Loucy (cell line): ENCODE data around the gene FOXP1.

Experiments
- H2AFZ ChIP-seq: fragments of 200-600 bp; sonication (generic); 2 replicates; pipeline ENCODE4 v1.6.0; 2016; ENCODE audit warnings: antibody characterized with exemption, mild to moderate bottlenecking, low read length, moderate library complexity
- H3F3A ChIP-seq: fragments of 200-600 bp; 2 replicates; pipeline ENCODE4 v1.6.0; 2016; ENCODE audit warnings: antibody characterized with exemption, low read depth, mild to moderate bottlenecking
- H3K27me3 ChIP-seq: fragments of 200-600 bp; sonication (generic); 2 replicates; pipeline ENCODE4 v1.6.1; 2014; ENCODE audit warnings: low read length, mild to moderate bottlenecking; ENCODE audit not compliant: insufficient read depth, poor library complexity, severe bottlenecking
- H3K36me3 ChIP-seq: fragments of 200-600 bp; sonication (generic); 2 replicates; pipeline ENCODE4 v1.6.1; 2016; ENCODE audit warnings: low read length; ENCODE audit not compliant: insufficient read depth
- H3K4me1 ChIP-seq: fragments of 200-600 bp; sonication (generic); 2 replicates; pipeline ENCODE4 v1.5.1; 2014; ENCODE audit warnings: low read length, mild to moderate bottlenecking; ENCODE audit not compliant: insufficient read depth, poor library complexity, severe bottlenecking
- H3K4me2 ChIP-seq: fragments of 200-600 bp; sonication (generic); 2 replicates; pipeline ENCODE4 v1.6.0; 2014; ENCODE audit warnings: antibody characterized with exemption, low read length, low read depth, mild to moderate bottlenecking; ENCODE audit not compliant: poor library complexity, severe bottlenecking
- H3K4me3 ChIP-seq: fragments of 200-600 bp; sonication (generic); 2 replicates; pipeline ENCODE4 v1.5.1; 2014; ENCODE audit warnings: low read length, mild to moderate bottlenecking, mixed read lengths; ENCODE audit not compliant: poor library complexity, severe bottlenecking
- H3K79me2 ChIP-seq: fragments of 200-600 bp; sonication (generic); 2 replicates; pipeline ENCODE4 v1.6.1; 2014; ENCODE audit warnings: low read length; ENCODE audit not compliant: insufficient read depth
- H3K9ac ChIP-seq: fragments of 200-600 bp; sonication (generic); 2 replicates; pipeline ENCODE4 v1.6.0; 2014; ENCODE audit warnings: mild to moderate bottlenecking, low read depth, low read length, moderate library complexity; ENCODE audit not compliant: poor library complexity, severe bottlenecking
- H3K9me2 ChIP-seq: fragments of 200-600 bp; sonication (generic); replicated peaks from 2 replicates; pipeline ENCODE4 v1.6.1; 2016; ENCODE audit warnings: low read depth, low read length, mixed read lengths
- H3K9me3 ChIP-seq: fragments of 200-600 bp; sonication (generic); 2 replicates; pipeline ENCODE4 v1.6.1; 2014; ENCODE audit warnings: mild to moderate bottlenecking, antibody characterized with exemption, low read length, low read depth; ENCODE audit not compliant: insufficient read depth
- H4K20me1 ChIP-seq: fragments of 200-600 bp; sonication (generic); 2 replicates; pipeline ENCODE4 v1.6.0; 2014; ENCODE audit warnings: antibody characterized with exemption, low read length, mild to moderate bottlenecking; ENCODE audit not compliant: insufficient read depth, poor library complexity, severe bottlenecking
- EZH2phosphoT487 ChIP-seq: fragments of 200-600 bp; IDR thresholded peaks from 2 replicates; pipeline ENCODE4 v1.6.1; 2018; ENCODE audit warnings: antibody characterized with exemption, mild to moderate bottlenecking, moderate library complexity, borderline replicate concordance
- TF ChIP-seq, protein P1 (sequence below): fragments of 200-600 bp; sonication (generic); conservative IDR thresholded peaks from 2 replicates; pipeline ENCODE4 v1.5.1; 2014; ENCODE audit warnings: mild to moderate bottlenecking, antibody characterized with exemption, low read length

FOXP1 gene

GRCh38 chr3:71490692-71491091 is 92.8 kb downstream of the FOXP1 start:
- Histone ChIP-seq H3K4me2 (no peak overlapping the region), H3K9me2 (no peaks in the 10 kb centered on the region), H3K79me2 (peaks cover 23% of the 10 kb centered on the region; the same call in 1 of the 2 replicates), H3K4me3 (no peak overlapping the region), H3K4me1 (peaks cover 6% of the 10 kb centered on the region), H3F3A (no peaks in the 10 kb centered on the region), H3K27me3 (no peaks in the 10 kb centered on the region), H2AFZ (no peak overlapping the region), H3K9me3 (no peaks in the 10 kb centered on the region; the same call in 1 of the 2 replicates), H3K9ac (no peak overlapping the region), H4K20me1 (no peaks in the 10 kb centered on the region), H3K36me3 (peaks cover 38% of the 10 kb centered on the region)
- TF ChIP-seq, protein P1, sequence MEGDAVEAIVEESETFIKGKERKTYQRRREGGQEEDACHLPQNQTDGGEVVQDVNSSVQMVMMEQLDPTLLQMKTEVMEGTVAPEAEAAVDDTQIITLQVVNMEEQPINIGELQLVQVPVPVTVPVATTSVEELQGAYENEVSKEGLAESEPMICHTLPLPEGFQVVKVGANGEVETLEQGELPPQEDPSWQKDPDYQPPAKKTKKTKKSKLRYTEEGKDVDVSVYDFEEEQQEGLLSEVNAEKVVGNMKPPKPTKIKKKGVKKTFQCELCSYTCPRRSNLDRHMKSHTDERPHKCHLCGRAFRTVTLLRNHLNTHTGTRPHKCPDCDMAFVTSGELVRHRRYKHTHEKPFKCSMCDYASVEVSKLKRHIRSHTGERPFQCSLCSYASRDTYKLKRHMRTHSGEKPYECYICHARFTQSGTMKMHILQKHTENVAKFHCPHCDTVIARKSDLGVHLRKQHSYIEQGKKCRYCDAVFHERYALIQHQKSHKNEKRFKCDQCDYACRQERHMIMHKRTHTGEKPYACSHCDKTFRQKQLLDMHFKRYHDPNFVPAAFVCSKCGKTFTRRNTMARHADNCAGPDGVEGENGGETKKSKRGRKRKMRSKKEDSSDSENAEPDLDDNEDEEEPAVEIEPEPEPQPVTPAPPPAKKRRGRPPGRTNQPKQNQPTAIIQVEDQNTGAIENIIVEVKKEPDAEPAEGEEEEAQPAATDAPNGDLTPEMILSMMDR, result no peak
- no peak for TF ChIP-seq EZH2phosphoT487

- Histone ChIP-seq H3K27me3 (no peaks in the 10 kb centered on the region), H3K36me3 (peaks cover 38% of the 10 kb centered on the region), H3K79me2 (peaks cover 17% of the 10 kb centered on the region), H3K4me3 (no peak overlapping the region), H3K9me3 (no peaks in the 10 kb centered on the region; the same call in 1 of the 2 replicates), H2AFZ (no peak overlapping the region), H4K20me1 (no peaks in the 10 kb centered on the region), H3F3A (no peaks in the 10 kb centered on the region), H3K9me2 (no peaks in the 10 kb centered on the region), H3K4me1 (peaks cover 6% of the 10 kb centered on the region), H3K9ac (no peak overlapping the region), H3K4me2 (no peak overlapping the region)
- no peak for TF ChIP-seq EZH2phosphoT487
- TF ChIP-seq, protein P1, result no peak
Measured at GRCh38 chr3:71489315-71489761, 94.2 kb downstream of the FOXP1 start.

- H3K36me3 ChIP-seq, result peaks cover 38% of the 10 kb centered on the region
- no peak overlapping the region for H3K4me3 ChIP-seq
- H3K9me3 ChIP-seq, result no peaks in the 10 kb centered on the region; the same call in 1 of the 2 replicates
- no peak overlapping the region for H3K4me2 ChIP-seq
- TF ChIP-seq EZH2phosphoT487, result no peak
- TF ChIP-seq, protein P1, result no peak
- peaks cover 6% of the 10 kb centered on the region for H3K4me1 ChIP-seq
- H3K9me2 ChIP-seq, result no peaks in the 10 kb centered on the region
- H3K27me3 ChIP-seq, result no peaks in the 10 kb centered on the region
- no peaks in the 10 kb centered on the region for H4K20me1 ChIP-seq
- H3K9ac ChIP-seq, result no peak overlapping the region
- H3F3A ChIP-seq, result no peaks in the 10 kb centered on the region
- H3K79me2 ChIP-seq, result peaks cover 18% of the 10 kb centered on the region
- no peak overlapping the region for H2AFZ ChIP-seq
Measured at GRCh38 chr3:71488882-71489281, 94.6 kb downstream of the FOXP1 start.
